GM12878 (cell line): Measurements from ENCODE around the gene ANKS4B.

Source experiments
- CTCF ChIP-seq, 3 experiments: IDR thresholded peaks in 2 of 3; conservative IDR thresholded peaks in 1 of 3; 2 replicates each; pipeline ENCODE4 v1.5.1; 2011; ENCODE audit warnings: low read depth in 3 of 3, low read length in 3 of 3, mild to moderate bottlenecking in 3 of 3, control low read depth in 2 of 3, moderate library complexity in 2 of 3, inconsistent platforms in 1 of 3, mixed read lengths in 1 of 3; ENCODE audit not compliant: control insufficient read depth in 2 of 3, insufficient read depth in 1 of 3; ENCODE audit errors: extremely low read depth in 1 of 3
- YY1 ChIP-seq: IDR thresholded peaks from 2 replicates; pipeline ENCODE4 v1.6.1; 2011; ENCODE audit warnings: low read depth, mild to moderate bottlenecking, low read length
- ZNF24 ChIP-seq: fragments of 450-650 bp; IDR thresholded peaks from 2 replicates; pipeline ENCODE4 v1.6.1; 2017; ENCODE audit warnings: antibody characterized with exemption, mild to moderate bottlenecking

- no peak for TF ChIP-seq CTCF (IDR thresholded peaks at IDR 0.05 in 2 of 3, conservative IDR thresholded peaks at IDR 0.05 in 1 of 3; ENCODE audit: control insufficient read depth in 2 of 3, extremely low read depth in 1 of 3, insufficient read depth in 1 of 3, low read depth in 3 of 3, low read length in 3 of 3)
- TF ChIP-seq YY1, result no peak
- no peak for TF ChIP-seq ZNF24
Observed at GRCh38 chr16:21263640-21264570, 30.4 kb downstream of the ANKS4B start.
